ENCODE data around the gene CA11. TPM values are rescaled to one million over a fixed set of nuclear protein-coding genes. Genes with fewer than 3 reads are reported as not detected.

The CA11 gene
- total RNA-seq, 1 donor from 2014 or later = 9.5 TPM

- H3K9me3 Mint-ChIP-seq (ENCODE audit: unreplicated experiment) = no peaks in the 10 kb centered on the region
- Histone ChIP-seq H3K27ac (ENCODE audit: low read depth, low read length) (no peak overlapping the region), H3K79me2 (ENCODE audit: insufficient read depth, low read length) (no peaks in the 10 kb centered on the region), H3K9ac (ENCODE audit: low read length) (no peak overlapping the region), H4K20me1 (ENCODE audit: insufficient read depth, low read length) (no peaks in the 10 kb centered on the region), H3K36me3 (ENCODE audit: insufficient read depth, low read length) (no peaks in the 10 kb centered on the region), H3K9me3 (ENCODE audit: insufficient read depth, low read depth, low read length) (no peaks in the 10 kb centered on the region), H3K4me3 (ENCODE audit: insufficient read depth, low read depth, low read length) (no peak overlapping the region), H3K27me3 (ENCODE audit: insufficient read depth, low read length) (no peaks in the 10 kb centered on the region), H3K4me1 (ENCODE audit: insufficient read depth, low read length) (peaks cover 18% of the 10 kb centered on the region), H2AFZ (ENCODE audit: low read depth, low read length) (peak overlapping the region; percentile 58), H3K4me2 (ENCODE audit: low read length) (no peak overlapping the region)
- no peak for TF ChIP-seq CTCF (IDR thresholded peaks at IDR 0.05; ENCODE audit: insufficient read depth, low read depth, low read length)
- no peak for TF ChIP-seq EZH2 (IDR thresholded peaks at IDR 0.05; ENCODE audit: insufficient read depth, low read length)
- FAIRE-seq = no peak
- DNase-seq (ENCODE audit: low read depth) = no peak
- H3K4me1 Mint-ChIP-seq (ENCODE audit: low read depth, unreplicated experiment) = peaks cover 6% of the 10 kb centered on the region
- no peak overlapping the region for H3K4me3 Mint-ChIP-seq (ENCODE audit: unreplicated experiment)
- H3K27ac Mint-ChIP-seq (ENCODE audit: unreplicated experiment) = no peak overlapping the region
- peaks cover 3% of the 10 kb centered on the region for H3K27me3 Mint-ChIP-seq (ENCODE audit: low read depth, unreplicated experiment)
- H3K36me3 Mint-ChIP-seq (ENCODE audit: low read depth, unreplicated experiment) = no peaks in the 10 kb centered on the region
Measured at GRCh38 chr19:48654299-48655059, 8.5 kb upstream of the CA11 start.

- no peaks in the 10 kb centered on the region for H3K36me3 Mint-ChIP-seq (ENCODE audit: low read depth, unreplicated experiment)
- FAIRE-seq = no peak
- no peaks in the 10 kb centered on the region for H3K9me3 ChIP-seq (ENCODE audit: insufficient read depth, low read depth, low read length)
Measured at GRCh38 chr19:48651683-48652048, 5.7 kb upstream of the CA11 start.

More at GRCh38 chr19:48651683-48652048, 5.7 kb upstream of the CA11 start:
- Histone ChIP-seq H3K4me3 (ENCODE audit: insufficient read depth, low read depth, low read length) (no peak overlapping the region), H3K9ac (ENCODE audit: low read length) (no peak overlapping the region), H3K4me2 (ENCODE audit: low read length) (no peak overlapping the region), H3K27me3 (ENCODE audit: insufficient read depth, low read length) (no peaks in the 10 kb centered on the region), H3K79me2 (ENCODE audit: insufficient read depth, low read length) (no peaks in the 10 kb centered on the region), H4K20me1 (ENCODE audit: insufficient read depth, low read length) (no peaks in the 10 kb centered on the region), H3K4me1 (ENCODE audit: insufficient read depth, low read length) (peaks cover 12% of the 10 kb centered on the region), H3K27ac (ENCODE audit: low read depth, low read length) (no peak overlapping the region), H3K36me3 (ENCODE audit: insufficient read depth, low read length) (no peaks in the 10 kb centered on the region), H2AFZ (ENCODE audit: low read depth, low read length) (no peak overlapping the region)
- no peak overlapping the region for H3K27ac Mint-ChIP-seq (ENCODE audit: unreplicated experiment)
- no peaks in the 10 kb centered on the region for H3K9me3 Mint-ChIP-seq (ENCODE audit: unreplicated experiment)
- no peak for TF ChIP-seq EZH2 (IDR thresholded peaks at IDR 0.05; ENCODE audit: insufficient read depth, low read length)
- TF ChIP-seq CTCF (IDR thresholded peaks at IDR 0.05; ENCODE audit: insufficient read depth, low read depth, low read length) = no peak
- H3K4me1 Mint-ChIP-seq (ENCODE audit: low read depth, unreplicated experiment) = peaks cover 1% of the 10 kb centered on the region
- no peaks in the 10 kb centered on the region for H3K27me3 Mint-ChIP-seq (ENCODE audit: low read depth, unreplicated experiment)
- no peak overlapping the region for H3K4me3 Mint-ChIP-seq (ENCODE audit: unreplicated experiment)
- no peak for DNase-seq (ENCODE audit: low read depth)
